ENCODE data around the gene PFDN6. TPM values are rescaled to one million over a fixed set of nuclear protein-coding genes. Genes with fewer than 3 reads are reported as not detected.
"Not testable (repeated sequence)": the region's sequence is repeated elsewhere in the genome, so short reads cannot be mapped to it uniquely, and the experiment has no call there.

Gene PFDN6
- total RNA-seq, 1 donor from 2014 or later = 126 TPM

GRCh38 chr6:33259032-33259431, 30.4 kb upstream of the PFDN6 start:
- H3K4me1 Mint-ChIP-seq (ENCODE audit: low read depth) = peaks cover 8% of the 10 kb centered on the region
- H3K9me3 Mint-ChIP-seq = no peaks in the 10 kb centered on the region
- H3K4me3 Mint-ChIP-seq = no peak overlapping the region
- DNase-seq (ENCODE audit: low spot score) = no peak
- no peaks in the 10 kb centered on the region for H3K27me3 Mint-ChIP-seq (ENCODE audit: insufficient read depth)
- H3K27ac Mint-ChIP-seq = no peak overlapping the region
- peaks cover 22% of the 10 kb centered on the region for H3K36me3 Mint-ChIP-seq (ENCODE audit: low read depth)
- intact Hi-C loops (cut with micrococcal nuclease) = no loop called here

GRCh38 chr6:33262490-33262889, 26.9 kb upstream of the PFDN6 start:
- H3K4me3 Mint-ChIP-seq; DNase-seq (ENCODE audit: low spot score); H3K27ac Mint-ChIP-seq; H3K4me1 Mint-ChIP-seq (ENCODE audit: low read depth); intact Hi-C loops (cut with micrococcal nuclease); H3K27me3 Mint-ChIP-seq (ENCODE audit: insufficient read depth); H3K9me3 Mint-ChIP-seq: not testable (repeated sequence)
- H3K36me3 Mint-ChIP-seq (ENCODE audit: low read depth) = peaks cover 40% of the 10 kb centered on the region

GRCh38 chr6:33264015-33264414, 25.4 kb upstream of the PFDN6 start:
- Mint-ChIP-seq H3K9me3 (no peaks in the 10 kb centered on the region), H3K27me3 (ENCODE audit: insufficient read depth) (no peaks in the 10 kb centered on the region), H3K4me1 (ENCODE audit: low read depth) (peaks cover 8% of the 10 kb centered on the region), H3K4me3 (no peak overlapping the region), H3K36me3 (ENCODE audit: low read depth) (peaks cover 49% of the 10 kb centered on the region), H3K27ac (no peak overlapping the region)
- intact Hi-C loops (cut with micrococcal nuclease) = no loop called here
- no peak for DNase-seq (ENCODE audit: low spot score)

GRCh38 chr6:33271117-33271467, 18.3 kb upstream of the PFDN6 start:
- Mint-ChIP-seq H3K27ac (peak overlapping the region; percentile 99), H3K9me3 (no peaks in the 10 kb centered on the region), H3K36me3 (ENCODE audit: low read depth) (peaks cover 64% of the 10 kb centered on the region), H3K4me3 (peak overlapping the region; percentile 97), H3K4me1 (ENCODE audit: low read depth) (peaks cover 49% of the 10 kb centered on the region), H3K27me3 (ENCODE audit: insufficient read depth) (no peaks in the 10 kb centered on the region)
- no peak for DNase-seq (ENCODE audit: low spot score)
- intact Hi-C loops (cut with micrococcal nuclease) = loop anchor here (1.0 to 10.0 kb wide), 12 partner anchors 18 to 1296 kb away; partner anchors contain the start of genes BRD2, DXO, KIFC1 and LEMD2

- peak within 1 kb of the TSS; percentile 97 for H3K4me3 Mint-ChIP-seq
- H3K36me3 Mint-ChIP-seq (ENCODE audit: low read depth) = peaks cover 64% of the 10 kb centered on the region
- H3K27me3 Mint-ChIP-seq (ENCODE audit: insufficient read depth) = no peaks in the 10 kb centered on the region
- H3K9me3 Mint-ChIP-seq = no peaks in the 10 kb centered on the region
- DNase-seq (ENCODE audit: low spot score) = peak; percentile 89
- peak within 1 kb of the TSS; percentile 99 for H3K27ac Mint-ChIP-seq
- H3K4me1 Mint-ChIP-seq (ENCODE audit: low read depth) = peaks cover 55% of the 10 kb centered on the region
- intact Hi-C loops (cut with micrococcal nuclease) = loop anchor here (1.0 to 10.0 kb wide), 12 partner anchors 18 to 1297 kb away; partner anchors contain the start of genes BRD2, DXO, KIFC1 and LEMD2
Measured at GRCh38 chr6:33271468-33272274, 17.7 kb upstream of the PFDN6 start, which contains the start of the genes RPS18 and VPS52. RPS18 (plus strand) TSS chr6:33272075; CDS start chr6:33272120, 45 bp downstream. VPS52 (minus strand) TSS chr6:33271876; CDS start chr6:33271675, 201 bp downstream.

- H3K36me3 Mint-ChIP-seq (ENCODE audit: low read depth) = peaks cover 63% of the 10 kb centered on the region
- H3K9me3 Mint-ChIP-seq = no peaks in the 10 kb centered on the region
- H3K27me3 Mint-ChIP-seq (ENCODE audit: insufficient read depth) = no peaks in the 10 kb centered on the region
- H3K4me1 Mint-ChIP-seq (ENCODE audit: low read depth) = peaks cover 59% of the 10 kb centered on the region
- DNase-seq (ENCODE audit: low spot score) = no peak
- peak overlapping the region; percentile 99 for H3K27ac Mint-ChIP-seq
- intact Hi-C loops (cut with micrococcal nuclease) = loop anchor here (5.0 to 10.0 kb wide), 4 partner anchors 155 to 1298 kb away; partner anchors contain the start of genes DXO, LEMD2, PSMB9 and TAP1
- H3K4me3 Mint-ChIP-seq = peak overlapping the region; percentile 97
Measured at GRCh38 chr6:33272275-33273128, 16.9 kb upstream of the PFDN6 start.

- H3K4me3 Mint-ChIP-seq = peak overlapping the region; percentile 97
- intact Hi-C loops (cut with micrococcal nuclease) = loop anchor here (5.0 to 10.0 kb wide), 4 partner anchors 154 to 1299 kb away; partner anchors contain the start of genes DXO, LEMD2, PSMB9 and TAP1
- DNase-seq (ENCODE audit: low spot score) = no peak
- H3K9me3 Mint-ChIP-seq = no peaks in the 10 kb centered on the region
- peaks cover 57% of the 10 kb centered on the region for H3K36me3 Mint-ChIP-seq (ENCODE audit: low read depth)
- peak overlapping the region; percentile 99 for H3K27ac Mint-ChIP-seq
- peaks cover 62% of the 10 kb centered on the region for H3K4me1 Mint-ChIP-seq (ENCODE audit: low read depth)
- no peaks in the 10 kb centered on the region for H3K27me3 Mint-ChIP-seq (ENCODE audit: insufficient read depth)
Measured at GRCh38 chr6:33273129-33273923, 16.1 kb upstream of the PFDN6 start.

GRCh38 chr6:33273924-33274902, 15.2 kb upstream of the PFDN6 start:
- no peaks in the 10 kb centered on the region for H3K27me3 Mint-ChIP-seq (ENCODE audit: insufficient read depth)
- H3K9me3 Mint-ChIP-seq = no peaks in the 10 kb centered on the region
- H3K4me3 Mint-ChIP-seq = peak overlapping the region; percentile 97
- H3K4me1 Mint-ChIP-seq (ENCODE audit: low read depth) = peaks cover 61% of the 10 kb centered on the region
- intact Hi-C loops (cut with micrococcal nuclease) = loop anchor here (5.0 to 10.0 kb wide), 4 partner anchors 153 to 1299 kb away; partner anchors contain the start of genes DXO, LEMD2, PSMB9 and TAP1
- no peak for DNase-seq (ENCODE audit: low spot score)
- peaks cover 51% of the 10 kb centered on the region for H3K36me3 Mint-ChIP-seq (ENCODE audit: low read depth)
- H3K27ac Mint-ChIP-seq = peak overlapping the region; percentile 85

- peak overlapping the region; percentile 85 for H3K27ac Mint-ChIP-seq
Measured at GRCh38 chr6:33275795-33276580, 13.4 kb upstream of the PFDN6 start.

GRCh38 chr6:33276581-33276863, 12.9 kb upstream of the PFDN6 start:
- intact Hi-C loops (cut with micrococcal nuclease) = loop anchor here (2.0 to 10.0 kb wide), 2 partner anchors 68 to 1302 kb away; partner anchors contain the start of gene DXO
- H3K27ac Mint-ChIP-seq = peak overlapping the region; percentile 78
- peaks cover 56% of the 10 kb centered on the region for H3K4me1 Mint-ChIP-seq (ENCODE audit: low read depth)
- no peaks in the 10 kb centered on the region for H3K27me3 Mint-ChIP-seq (ENCODE audit: insufficient read depth)
- H3K4me3 Mint-ChIP-seq = peak overlapping the region; percentile 97
- DNase-seq (ENCODE audit: low spot score) = no peak
- peaks cover 55% of the 10 kb centered on the region for H3K36me3 Mint-ChIP-seq (ENCODE audit: low read depth)
- H3K9me3 Mint-ChIP-seq = no peaks in the 10 kb centered on the region

More at GRCh38 chr6:33275795-33276580, 13.4 kb upstream of the PFDN6 start:
- H3K27me3 Mint-ChIP-seq (ENCODE audit: insufficient read depth); DNase-seq (ENCODE audit: low spot score); H3K9me3 Mint-ChIP-seq: not testable (repeated sequence)
- peaks cover 50% of the 10 kb centered on the region for H3K36me3 Mint-ChIP-seq (ENCODE audit: low read depth)
- H3K4me1 Mint-ChIP-seq (ENCODE audit: low read depth) = peaks cover 51% of the 10 kb centered on the region
- H3K4me3 Mint-ChIP-seq = peak overlapping the region; percentile 97
- intact Hi-C loops (cut with micrococcal nuclease) = loop anchor here (2.0 to 10.0 kb wide), 2 partner anchors 69 to 1301 kb away; partner anchors contain the start of gene DXO
